NT2/D1 (cell line): ENCODE results near the gene PKP4.

Experiments
- DNase-seq: peaks from one replicate; pipeline ENCODE4 v3.0.0-alpha.2; 2011; ENCODE audit warnings: low read depth, low spot score
- H3K27me3 ChIP-seq: 2 replicates; pipeline ENCODE4 v1.6.0; 2011; ENCODE audit warnings: mild to moderate bottlenecking; ENCODE audit not compliant: insufficient read length, insufficient read depth
- H3K36me3 ChIP-seq: 2 replicates; pipeline ENCODE4 v1.6.1; 2011; ENCODE audit warnings: mild to moderate bottlenecking, low read length, mixed read lengths; ENCODE audit not compliant: insufficient read depth, insufficient read length
- H3K4me1 ChIP-seq: 2 replicates; pipeline ENCODE4 v1.5.1; 2011; ENCODE audit not compliant: insufficient read depth, insufficient read length
- H3K4me3 ChIP-seq: 2 replicates; pipeline ENCODE4 v1.5.1; 2011; ENCODE audit warnings: low read depth; ENCODE audit not compliant: insufficient read length
- H3K9ac ChIP-seq: 2 replicates; pipeline ENCODE4 v1.6.0; 2011; ENCODE audit warnings: low read depth; ENCODE audit not compliant: insufficient read length
- H3K9me3 ChIP-seq: 2 replicates; pipeline ENCODE4 v1.5.1; 2011; ENCODE audit warnings: mild to moderate bottlenecking, low read length; ENCODE audit not compliant: insufficient read depth
- SUZ12 ChIP-seq: IDR thresholded peaks from 2 replicates; pipeline ENCODE4 v1.6.1; 2011; ENCODE audit not compliant: insufficient read length, insufficient read depth; ENCODE audit errors: extremely low read depth
- YY1 ChIP-seq: IDR thresholded peaks from 2 replicates; pipeline ENCODE4 v1.6.1; 2011; ENCODE audit not compliant: insufficient read length, insufficient read depth
- ZNF274 ChIP-seq: IDR thresholded peaks from 2 replicates; pipeline ENCODE4 v1.6.1; 2011; ENCODE audit warnings: mild to moderate bottlenecking, low read depth, low read length

The PKP4 gene

GRCh38 chr2:158554996-158555395 lies 98.2 kb downstream of the PKP4 start:
- peaks cover 13% of the 10 kb centered on the region for H3K36me3 ChIP-seq
- no peak for DNase-seq
- TF ChIP-seq YY1 (no peak), SUZ12 (no peak), ZNF274 (no peak)

GRCh38 chr2:158556124-158556523 lies 99.4 kb downstream of the PKP4 start:
- Histone ChIP-seq H3K36me3 (peaks cover 9% of the 10 kb centered on the region), H3K4me1 (no peaks in the 10 kb centered on the region), H3K9me3 (no peaks in the 10 kb centered on the region), H3K27me3 (no peaks in the 10 kb centered on the region), H3K9ac (no peak overlapping the region), H3K4me3 (no peak overlapping the region)
- no peak for TF ChIP-seq YY1
- TF ChIP-seq ZNF274: no peak
- TF ChIP-seq SUZ12: no peak
- no peak for DNase-seq

More at GRCh38 chr2:158554996-158555395, 98.2 kb downstream of the PKP4 start:
- H3K9me3 ChIP-seq: no peaks in the 10 kb centered on the region
- no peaks in the 10 kb centered on the region for H3K27me3 ChIP-seq
- H3K4me3 ChIP-seq: no peak overlapping the region
- no peak overlapping the region for H3K9ac ChIP-seq
- no peaks in the 10 kb centered on the region for H3K4me1 ChIP-seq

GRCh38 chr2:158557752-158558151 lies 101.0 kb downstream of the PKP4 start:
- H3K4me1 ChIP-seq: no peaks in the 10 kb centered on the region
- DNase-seq: no peak
- H3K9ac ChIP-seq: no peak overlapping the region
- H3K9me3 ChIP-seq: no peaks in the 10 kb centered on the region
- H3K27me3 ChIP-seq: no peaks in the 10 kb centered on the region
- no peak overlapping the region for H3K4me3 ChIP-seq
- TF ChIP-seq YY1: no peak
- TF ChIP-seq SUZ12: no peak
- no peak for TF ChIP-seq ZNF274
- peaks cover 9% of the 10 kb centered on the region for H3K36me3 ChIP-seq

- Histone ChIP-seq H3K4me1 (no peaks in the 10 kb centered on the region), H3K27me3 (no peaks in the 10 kb centered on the region), H3K36me3 (peaks cover 6% of the 10 kb centered on the region), H3K9me3 (no peaks in the 10 kb centered on the region), H3K4me3 (no peak overlapping the region), H3K9ac (no peak overlapping the region)
- no peak for DNase-seq
- TF ChIP-seq YY1 (no peak), ZNF274 (no peak), SUZ12 (no peak)
These were observed 102.5 kb downstream of the PKP4 start for GRCh38 chr2:158559252-158559651.

GRCh38 chr2:158560259-158560658 lies 103.5 kb downstream of the PKP4 start:
- Histone ChIP-seq H3K9ac (no peak overlapping the region), H3K9me3 (no peaks in the 10 kb centered on the region), H3K36me3 (peaks cover 3% of the 10 kb centered on the region), H3K4me3 (no peak overlapping the region), H3K27me3 (no peaks in the 10 kb centered on the region), H3K4me1 (no peaks in the 10 kb centered on the region)
- no peak for DNase-seq
- TF ChIP-seq SUZ12 (no peak), YY1 (no peak), ZNF274 (no peak)

GRCh38 chr2:158561054-158561453 lies 104.3 kb downstream of the PKP4 start:
- no peaks in the 10 kb centered on the region for H3K4me1 ChIP-seq
- no peak overlapping the region for H3K4me3 ChIP-seq
- H3K27me3 ChIP-seq: no peaks in the 10 kb centered on the region
- H3K9ac ChIP-seq: no peak overlapping the region
- H3K9me3 ChIP-seq: no peaks in the 10 kb centered on the region
- no peak for DNase-seq
- TF ChIP-seq SUZ12: no peak
- TF ChIP-seq ZNF274: no peak
- TF ChIP-seq YY1: no peak
- H3K36me3 ChIP-seq: peaks cover 3% of the 10 kb centered on the region

- H3K4me3 ChIP-seq: no peak overlapping the region
- H3K36me3 ChIP-seq: no peaks in the 10 kb centered on the region
- H3K4me1 ChIP-seq: no peaks in the 10 kb centered on the region
- no peaks in the 10 kb centered on the region for H3K27me3 ChIP-seq
- no peak for DNase-seq
- TF ChIP-seq SUZ12 (no peak), YY1 (no peak), ZNF274 (no peak)
- H3K9ac ChIP-seq: no peak overlapping the region
- no peaks in the 10 kb centered on the region for H3K9me3 ChIP-seq
These were observed 110.5 kb downstream of the PKP4 start for GRCh38 chr2:158567208-158567607.
